ENCODE results near the gene KBTBD13. TPM values are rescaled to one million over a fixed set of nuclear protein-coding genes. Genes with fewer than 3 reads are reported as not detected.

KBTBD13 gene
- total RNA-seq, 1 experiment from 2014 or later: not detected

DNA sequence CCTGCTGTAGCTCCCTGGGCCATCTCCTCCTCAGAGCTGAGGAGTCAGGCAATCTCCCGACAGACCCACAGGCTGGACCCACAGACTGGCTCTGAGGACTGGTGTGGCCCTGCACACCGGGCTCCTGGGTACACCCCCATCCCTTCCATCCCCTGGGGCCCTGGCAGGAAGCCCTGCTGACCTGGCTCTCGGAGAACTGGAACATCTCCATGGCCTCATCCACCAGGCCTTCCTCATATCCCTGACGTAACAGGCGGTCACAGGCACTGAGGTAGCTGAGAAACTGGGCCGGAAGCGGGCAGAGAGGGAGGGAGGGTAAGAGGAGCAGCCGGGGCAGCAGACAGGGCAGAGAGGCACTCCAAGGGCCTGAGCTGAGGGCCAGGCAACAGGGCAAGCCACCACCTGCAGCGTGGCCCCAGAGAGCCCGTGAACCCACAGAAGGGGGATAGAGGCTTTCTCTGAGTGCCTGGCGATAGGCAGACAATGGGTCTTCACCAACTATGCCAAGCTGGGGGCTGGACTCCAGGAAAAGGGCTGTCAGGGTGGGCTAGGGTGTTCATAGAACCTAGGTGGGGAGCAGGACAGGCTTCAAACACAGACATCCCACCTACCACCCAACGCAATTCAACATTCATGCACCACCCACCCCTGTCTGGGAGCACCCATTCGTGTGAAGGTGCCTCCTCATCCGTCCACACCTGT is 17.9 kb downstream of the KBTBD13 start:
- ChIA-PET POLR2A (no interaction called here), CTCF (no interaction called here)
- intact Hi-C loops (cut with micrococcal nuclease): no loop called here
- no peaks in the 10 kb centered on the region for H3K4me1 Mint-ChIP-seq (ENCODE audit: insufficient read depth, unreplicated experiment)
- H3K27ac Mint-ChIP-seq (ENCODE audit: low read depth, unreplicated experiment): no peak overlapping the region
- H3K36me3 Mint-ChIP-seq (ENCODE audit: insufficient read depth, unreplicated experiment): no peaks in the 10 kb centered on the region
- H3K27me3 Mint-ChIP-seq (ENCODE audit: insufficient read depth, unreplicated experiment): no peaks in the 10 kb centered on the region
- no peak for DNase-seq (ENCODE audit: unreplicated experiment)
- BruUV-seq (replicated peaks): no TSS peak
- H3K4me3 Mint-ChIP-seq (ENCODE audit: unreplicated experiment): no peak overlapping the region
- no peaks in the 10 kb centered on the region for H3K9me3 Mint-ChIP-seq (ENCODE audit: unreplicated experiment)
- TF ChIP-seq, protein P1, sequence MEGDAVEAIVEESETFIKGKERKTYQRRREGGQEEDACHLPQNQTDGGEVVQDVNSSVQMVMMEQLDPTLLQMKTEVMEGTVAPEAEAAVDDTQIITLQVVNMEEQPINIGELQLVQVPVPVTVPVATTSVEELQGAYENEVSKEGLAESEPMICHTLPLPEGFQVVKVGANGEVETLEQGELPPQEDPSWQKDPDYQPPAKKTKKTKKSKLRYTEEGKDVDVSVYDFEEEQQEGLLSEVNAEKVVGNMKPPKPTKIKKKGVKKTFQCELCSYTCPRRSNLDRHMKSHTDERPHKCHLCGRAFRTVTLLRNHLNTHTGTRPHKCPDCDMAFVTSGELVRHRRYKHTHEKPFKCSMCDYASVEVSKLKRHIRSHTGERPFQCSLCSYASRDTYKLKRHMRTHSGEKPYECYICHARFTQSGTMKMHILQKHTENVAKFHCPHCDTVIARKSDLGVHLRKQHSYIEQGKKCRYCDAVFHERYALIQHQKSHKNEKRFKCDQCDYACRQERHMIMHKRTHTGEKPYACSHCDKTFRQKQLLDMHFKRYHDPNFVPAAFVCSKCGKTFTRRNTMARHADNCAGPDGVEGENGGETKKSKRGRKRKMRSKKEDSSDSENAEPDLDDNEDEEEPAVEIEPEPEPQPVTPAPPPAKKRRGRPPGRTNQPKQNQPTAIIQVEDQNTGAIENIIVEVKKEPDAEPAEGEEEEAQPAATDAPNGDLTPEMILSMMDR (IDR thresholded peaks at IDR 0.05; ENCODE audit: unreplicated experiment): no peak

DNA sequence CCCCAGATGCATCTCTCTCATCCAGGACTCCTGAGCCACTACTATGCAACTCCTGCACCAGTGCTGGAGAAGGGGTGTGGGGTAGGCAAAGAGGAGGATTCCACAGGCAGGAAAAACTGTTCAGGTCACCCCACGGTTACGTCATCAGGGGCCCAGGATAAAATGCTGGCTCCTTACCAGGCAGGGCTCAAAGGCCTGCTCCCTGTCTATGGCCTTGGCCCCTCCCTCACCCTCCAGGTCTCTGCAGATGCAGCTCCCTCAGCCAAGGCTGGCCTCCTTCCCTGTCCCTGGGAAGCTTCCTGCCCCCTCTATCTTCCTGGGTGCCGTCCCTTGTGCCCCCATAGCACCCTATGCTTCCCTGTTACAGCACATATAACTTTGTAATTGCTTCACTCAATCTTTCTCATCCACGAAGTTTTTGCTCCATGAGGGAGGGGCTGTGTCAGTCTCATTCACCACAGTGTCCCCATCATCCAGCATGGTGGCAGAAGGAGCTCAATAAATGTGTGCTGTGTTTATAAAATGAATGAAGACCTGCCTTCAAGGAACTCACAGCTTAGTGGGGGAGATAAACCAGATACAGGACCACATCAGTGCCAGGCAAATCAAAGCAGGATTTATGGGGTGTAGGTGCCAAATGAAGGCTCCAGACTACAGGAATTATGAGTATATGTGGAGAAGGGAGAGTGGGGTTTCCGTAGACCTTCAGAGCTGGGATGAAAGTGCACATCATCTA is 18.6 kb downstream of the KBTBD13 start:
- Mint-ChIP-seq H3K9me3 (ENCODE audit: unreplicated experiment) (no peaks in the 10 kb centered on the region), H3K27ac (ENCODE audit: low read depth, unreplicated experiment) (no peak overlapping the region), H3K4me1 (ENCODE audit: insufficient read depth, unreplicated experiment) (no peaks in the 10 kb centered on the region), H3K36me3 (ENCODE audit: insufficient read depth, unreplicated experiment) (peaks cover under 1% of the 10 kb centered on the region), H3K27me3 (ENCODE audit: insufficient read depth, unreplicated experiment) (no peaks in the 10 kb centered on the region), H3K4me3 (ENCODE audit: unreplicated experiment) (no peak overlapping the region)
- ChIA-PET CTCF (interaction anchor here (1.0 kb wide), 1 partner anchor 62 kb away, joined by 3 read pairs; no protein-coding TSS in a partner anchor), POLR2A (interaction anchor here (0.6 kb wide), 1 partner anchor 394 kb away, joined by 3 read pairs; no protein-coding TSS in a partner anchor)
- BruUV-seq (replicated peaks): no TSS peak
- no peak for DNase-seq (ENCODE audit: unreplicated experiment)
- TF ChIP-seq, protein P1 (IDR thresholded peaks at IDR 0.05; ENCODE audit: unreplicated experiment): no peak
- intact Hi-C loops (cut with micrococcal nuclease): no loop called here

DNA sequence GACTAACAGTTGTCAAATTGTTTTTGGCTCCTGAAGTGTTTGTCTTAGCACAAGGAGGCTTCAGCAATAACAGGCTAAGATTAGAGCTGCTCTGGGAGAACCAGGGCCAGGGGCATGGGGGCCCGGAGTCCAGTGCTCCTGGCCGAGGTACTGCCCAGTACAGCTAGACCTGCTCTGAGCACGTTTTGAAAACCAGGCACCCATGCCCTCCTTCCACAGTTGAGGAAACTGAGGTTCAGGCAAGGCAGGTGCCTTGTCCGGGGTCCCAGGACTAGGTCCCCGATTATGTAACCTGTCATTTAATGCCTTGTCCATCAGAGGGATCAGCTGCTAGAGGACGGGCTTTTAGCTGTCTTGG is 19.2 kb downstream of the KBTBD13 start:
- intact Hi-C loops (cut with micrococcal nuclease): no loop called here
- no peaks in the 10 kb centered on the region for H3K4me1 Mint-ChIP-seq (ENCODE audit: insufficient read depth, unreplicated experiment)
- POLR2A ChIA-PET: interaction anchor here (0.6 kb wide), 1 partner anchor 395 kb away, joined by 3 read pairs; no protein-coding TSS in a partner anchor
- H3K36me3 Mint-ChIP-seq (ENCODE audit: insufficient read depth, unreplicated experiment): peaks cover 6% of the 10 kb centered on the region
- no peak for DNase-seq (ENCODE audit: unreplicated experiment)
- H3K4me3 Mint-ChIP-seq (ENCODE audit: unreplicated experiment): no peak overlapping the region
- H3K27me3 Mint-ChIP-seq (ENCODE audit: insufficient read depth, unreplicated experiment): no peaks in the 10 kb centered on the region
- TF ChIP-seq, protein P1 (IDR thresholded peaks at IDR 0.05; ENCODE audit: unreplicated experiment): no peak
- no peak overlapping the region for H3K27ac Mint-ChIP-seq (ENCODE audit: low read depth, unreplicated experiment)
- no peaks in the 10 kb centered on the region for H3K9me3 Mint-ChIP-seq (ENCODE audit: unreplicated experiment)
- no TSS peak for BruUV-seq (replicated peaks)
- CTCF ChIA-PET: interaction anchor here (0.5 to 1.2 kb wide), 3 partner anchors 44 to 111 kb away, joined by 3 to 4 read pairs (median 3); no protein-coding TSS in a partner anchor
